ENCODE measurements around the gene KDM2A. TPM values are rescaled to one million over a fixed set of nuclear protein-coding genes. Genes with fewer than 3 reads are reported as not detected.

The KDM2A gene
- total RNA-seq, 2 experiments from 2014 or later, result 90.3 to 93.1 TPM

DNA sequence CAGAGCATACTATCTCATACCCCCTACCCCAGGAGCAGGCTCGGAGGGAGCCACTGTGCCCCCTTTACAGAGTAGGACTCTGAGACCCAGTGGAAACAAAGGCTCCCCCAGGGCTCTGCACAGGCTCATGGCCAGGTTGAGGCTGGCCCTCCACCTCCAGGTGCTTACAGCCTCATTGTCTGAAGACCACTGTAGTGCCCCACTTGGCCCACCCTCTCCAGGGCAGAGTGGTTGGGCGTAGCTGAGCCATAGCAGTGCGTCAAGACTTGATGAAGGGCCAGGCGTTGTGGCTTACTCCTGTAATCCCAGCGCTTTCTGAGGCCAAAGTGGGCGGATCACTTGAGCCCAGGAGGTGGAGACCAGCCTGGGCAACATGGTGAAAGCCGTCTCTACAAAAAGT, 171.7 kb downstream of the KDM2A start:
- Mint-ChIP-seq H3K27ac (peak overlapping the region; percentile 95), H3K9me3 (ENCODE audit: insufficient read depth) (peaks cover 6% of the 10 kb centered on the region), H3K27me3 (ENCODE audit: low read depth) (no peaks in the 10 kb centered on the region), H3K36me3 (ENCODE audit: low read depth) (peaks cover 79% of the 10 kb centered on the region), H3K4me3 (peak overlapping the region; percentile 94), H3K4me1 (ENCODE audit: low read depth) (peaks cover 67% of the 10 kb centered on the region)
- POLR2A ChIA-PET, result interaction anchor here (0.8 to 7.5 kb wide), 4 partner anchors 10 to 23 kb away, joined by 3 to 201 read pairs (median 48); partner anchors contain the start of gene GRK2
- ATAC-seq (no peak), DNase-seq (no peak)
- CTCF ChIA-PET, result interaction anchor here (1.2 to 5.5 kb wide), 3 partner anchors 21 to 29 kb away, joined by 3 to 60 read pairs (median 4); partner anchors contain the start of gene GRK2

GRCh38 chr11:67291481-67292381, 172.7 kb downstream of the KDM2A start:
- no peak overlapping the region for H3K27ac Mint-ChIP-seq
- DNase-seq (no peak), ATAC-seq (no peak)
- ChIA-PET POLR2A (interaction anchor here (0.8 to 7.5 kb wide), 5 partner anchors 9 to 22 kb away, joined by 3 to 201 read pairs (median 4); partner anchors contain the start of genes GRK2 and SSH3), CTCF (interaction anchor here (1.2 to 5.5 kb wide), 4 partner anchors 22 to 30 kb away, joined by 3 to 60 read pairs (median 5); partner anchors contain the start of gene GRK2)
- H3K4me3 Mint-ChIP-seq, result peak overlapping the region; percentile 31
- peaks cover 81% of the 10 kb centered on the region for H3K36me3 Mint-ChIP-seq (ENCODE audit: low read depth)
- no peaks in the 10 kb centered on the region for H3K27me3 Mint-ChIP-seq (ENCODE audit: low read depth)
- H3K9me3 Mint-ChIP-seq (ENCODE audit: insufficient read depth), result peaks cover 14% of the 10 kb centered on the region
- peaks cover 68% of the 10 kb centered on the region for H3K4me1 Mint-ChIP-seq (ENCODE audit: low read depth)

- ATAC-seq (no peak), DNase-seq (no peak)
- H3K36me3 Mint-ChIP-seq (ENCODE audit: low read depth), result peaks cover 78% of the 10 kb centered on the region
- H3K27me3 Mint-ChIP-seq (ENCODE audit: low read depth), result no peaks in the 10 kb centered on the region
- peak overlapping the region; percentile 7 for H3K27ac Mint-ChIP-seq
- POLR2A ChIA-PET, result interaction anchor here (0.7 to 1.5 kb wide), 3 partner anchors 10 to 29 kb away, joined by 3 to 6 read pairs (median 4); partner anchors contain the start of gene SSH3
- H3K9me3 Mint-ChIP-seq (ENCODE audit: insufficient read depth), result peaks cover 18% of the 10 kb centered on the region
- H3K4me1 Mint-ChIP-seq (ENCODE audit: low read depth), result peaks cover 61% of the 10 kb centered on the region
- CTCF ChIA-PET, result interaction anchor here (0.6 to 1.5 kb wide), 5 partner anchors 22 to 90 kb away, joined by 3 to 8 read pairs (median 3); no protein-coding TSS in a partner anchor
- H3K4me3 Mint-ChIP-seq, result peak overlapping the region; percentile 1
Measured at GRCh38 chr11:67292671-67293070, 173.6 kb downstream of the KDM2A start.

DNA sequence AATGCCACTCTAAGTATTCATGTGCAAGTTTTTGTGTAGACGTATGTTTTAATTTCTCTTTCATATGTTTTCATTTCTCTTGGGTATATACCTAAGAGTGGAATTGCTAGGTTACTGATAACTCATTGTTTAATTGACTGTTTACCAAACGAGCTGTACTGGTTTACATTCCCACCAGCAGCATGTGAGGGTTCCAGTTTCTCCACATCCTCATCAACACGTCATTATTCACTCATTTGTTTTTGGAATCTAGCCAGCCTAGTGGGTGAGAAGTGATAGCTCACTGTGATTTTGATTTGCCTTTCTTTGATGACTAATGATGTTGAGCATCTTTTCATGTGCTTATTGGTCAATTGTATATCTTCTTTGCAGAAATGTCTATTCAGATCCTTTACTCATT, 174.0 kb downstream of the KDM2A start:
- peaks cover 18% of the 10 kb centered on the region for H3K9me3 Mint-ChIP-seq (ENCODE audit: insufficient read depth)
- no peak for DNase-seq
- H3K4me1 Mint-ChIP-seq (ENCODE audit: low read depth), result peaks cover 59% of the 10 kb centered on the region
- H3K36me3 Mint-ChIP-seq (ENCODE audit: low read depth), result peaks cover 79% of the 10 kb centered on the region
- H3K4me3 Mint-ChIP-seq, result peak overlapping the region; percentile 1
- ChIA-PET POLR2A (interaction anchor here (0.7 to 1.5 kb wide), 3 partner anchors 10 to 28 kb away, joined by 3 to 6 read pairs (median 4); partner anchors contain the start of gene SSH3), CTCF (interaction anchor here (0.6 to 1.5 kb wide), 7 partner anchors 22 to 108 kb away, joined by 3 to 8 read pairs (median 3); partner anchors contain the start of gene PPP1CA)
- H3K27me3 Mint-ChIP-seq (ENCODE audit: low read depth), result no peaks in the 10 kb centered on the region
- ATAC-seq, result no peak
- no peak overlapping the region for H3K27ac Mint-ChIP-seq

DNA sequence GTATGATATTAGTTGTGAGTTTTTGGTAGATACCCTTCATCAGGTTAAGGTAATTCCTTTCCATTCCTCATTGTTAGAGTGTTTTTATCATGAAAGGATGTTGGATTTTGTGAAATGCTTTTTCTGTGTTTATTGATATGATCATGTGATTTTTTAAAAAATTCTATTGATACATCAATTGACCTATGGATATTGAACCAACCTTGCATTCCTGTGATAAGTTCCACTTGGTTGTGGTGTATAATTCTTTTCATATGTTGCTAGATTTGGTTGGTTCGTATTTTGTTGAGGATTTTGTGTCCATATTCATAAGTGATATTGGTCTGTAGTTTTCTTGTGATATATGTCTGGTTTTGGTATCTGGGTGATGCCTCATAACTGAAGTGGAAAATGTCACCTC, 176.8 kb downstream of the KDM2A start:
- H3K4me3 Mint-ChIP-seq, result no peak overlapping the region
- peaks cover 84% of the 10 kb centered on the region for H3K36me3 Mint-ChIP-seq (ENCODE audit: low read depth)
- ChIA-PET CTCF (interaction anchor here (1.1 kb wide), 1 partner anchor 33 kb away, joined by 6 read pairs; no protein-coding TSS in a partner anchor), POLR2A (interaction anchor here (0.6 kb wide), 1 partner anchor 28 kb away, joined by 3 read pairs; no protein-coding TSS in a partner anchor)
- H3K4me1 Mint-ChIP-seq (ENCODE audit: low read depth), result peaks cover 52% of the 10 kb centered on the region
- no peak overlapping the region for H3K27ac Mint-ChIP-seq
- DNase-seq (no peak), ATAC-seq (no peak)
- peaks cover 18% of the 10 kb centered on the region for H3K9me3 Mint-ChIP-seq (ENCODE audit: insufficient read depth)
- H3K27me3 Mint-ChIP-seq (ENCODE audit: low read depth), result no peaks in the 10 kb centered on the region

DNA sequence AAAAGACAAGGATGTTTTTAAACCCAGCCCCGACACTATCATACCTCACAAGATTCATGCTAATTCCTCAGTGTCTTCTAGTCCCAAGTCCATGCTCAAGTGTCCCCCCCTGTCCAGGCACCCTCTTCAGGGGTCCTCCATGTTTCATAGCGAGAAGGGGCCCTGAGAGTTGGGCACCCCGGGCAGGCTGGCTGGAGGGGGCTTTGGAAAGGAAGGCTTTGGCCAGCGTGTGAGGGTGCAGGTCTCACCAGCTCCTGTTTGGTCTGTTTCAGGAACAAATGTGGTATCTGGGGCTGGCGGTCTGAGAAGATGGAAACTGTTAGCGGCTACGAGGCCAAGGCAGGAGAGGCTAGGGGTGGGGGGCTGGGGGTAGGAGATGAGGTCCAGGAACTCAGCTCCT, 179.7 kb downstream of the KDM2A start:
- Mint-ChIP-seq H3K4me3 (no peak overlapping the region), H3K9me3 (ENCODE audit: insufficient read depth) (peaks cover 18% of the 10 kb centered on the region), H3K27ac (peak overlapping the region; percentile 57), H3K4me1 (ENCODE audit: low read depth) (peaks cover 36% of the 10 kb centered on the region), H3K27me3 (ENCODE audit: low read depth) (no peaks in the 10 kb centered on the region), H3K36me3 (ENCODE audit: low read depth) (peaks cover 68% of the 10 kb centered on the region)
- DNase-seq (no peak), ATAC-seq (no peak)
- CTCF ChIA-PET, result interaction anchor here (0.7 to 1.4 kb wide), 4 partner anchors 46 to 84 kb away, joined by 3 read pairs; no protein-coding TSS in a partner anchor
- POLR2A ChIA-PET, result interaction anchor here (0.6 to 2.0 kb wide), 3 partner anchors 9 to 70 kb away, joined by 3 to 6 read pairs (median 4); partner anchors contain the start of gene ANKRD13D

DNA sequence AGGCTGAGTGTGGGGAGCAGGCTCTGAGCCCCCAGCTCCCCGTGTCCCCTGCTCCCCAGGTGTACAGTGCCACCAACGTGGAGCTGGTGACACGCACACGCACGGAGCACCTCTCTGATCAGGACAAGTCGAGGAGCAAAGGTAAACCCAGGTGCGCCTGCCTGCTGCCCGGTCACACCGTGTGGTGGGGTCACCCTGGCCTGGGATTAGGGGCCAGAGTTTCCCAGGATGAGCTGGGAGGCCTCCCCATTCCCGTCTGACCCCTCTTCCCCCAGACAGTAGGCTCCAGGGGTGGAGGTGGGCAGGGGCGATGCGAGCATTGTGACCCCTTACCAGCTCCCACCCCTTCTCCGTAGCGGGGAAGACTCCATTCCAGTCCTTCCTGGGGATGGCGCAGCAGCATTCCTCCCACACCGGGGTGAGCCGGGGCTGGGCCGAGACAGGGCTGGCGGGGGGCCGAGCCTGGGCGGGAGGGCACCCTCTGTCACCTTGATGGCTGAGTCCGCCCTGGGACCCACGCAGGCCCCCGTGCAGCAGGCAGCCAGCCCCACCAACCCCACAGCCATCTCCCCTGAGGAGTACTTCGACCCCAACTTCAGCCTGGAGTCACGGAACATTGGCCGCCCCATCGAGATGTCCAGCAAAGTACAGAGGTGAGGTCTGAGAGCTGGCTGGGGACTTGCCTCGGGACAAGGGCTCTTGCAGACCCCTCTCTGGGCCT, 180.6 kb downstream of the KDM2A start:
- POLR2A ChIA-PET, result interaction anchor here (1.0 to 1.9 kb wide), 3 partner anchors 24 to 37 kb away, joined by 3 to 5 read pairs (median 4); no protein-coding TSS in a partner anchor
- DNase-seq (no peak), ATAC-seq (no peak)
- H3K9me3 Mint-ChIP-seq (ENCODE audit: insufficient read depth), result peaks cover 15% of the 10 kb centered on the region
- H3K4me3 Mint-ChIP-seq, result no peak overlapping the region
- no peaks in the 10 kb centered on the region for H3K27me3 Mint-ChIP-seq (ENCODE audit: low read depth)
- peaks cover 37% of the 10 kb centered on the region for H3K4me1 Mint-ChIP-seq (ENCODE audit: low read depth)
- H3K36me3 Mint-ChIP-seq (ENCODE audit: low read depth), result peaks cover 60% of the 10 kb centered on the region
- CTCF ChIA-PET, result interaction anchor here (1.4 kb wide), 1 partner anchor 46 kb away, joined by 3 read pairs; no protein-coding TSS in a partner anchor
- no peak overlapping the region for H3K27ac Mint-ChIP-seq

DNA sequence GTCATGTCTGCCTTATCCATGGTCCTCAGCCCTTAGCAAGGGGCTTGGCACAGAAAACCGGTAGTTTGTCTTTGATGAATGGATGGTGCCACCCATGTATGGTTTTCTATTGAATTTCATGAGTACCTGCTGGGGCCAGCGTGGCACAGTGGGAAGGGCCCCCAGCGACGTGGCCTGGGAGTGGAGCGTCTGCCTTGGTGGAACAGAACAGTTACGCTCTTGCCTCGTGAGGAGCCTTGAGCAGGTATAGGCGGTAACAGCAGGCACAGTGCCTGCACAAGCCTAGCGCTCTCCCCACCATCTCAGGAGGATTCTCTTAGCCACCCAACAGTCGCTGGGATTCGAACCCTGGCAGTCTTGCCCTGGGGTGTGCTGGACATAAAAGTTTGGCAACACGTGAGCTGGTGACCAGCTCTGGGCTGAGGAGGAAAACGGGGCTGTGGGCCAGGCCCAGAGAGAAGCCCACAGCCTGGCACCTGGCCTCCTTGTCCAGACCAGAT, 181.2 kb downstream of the KDM2A start:
- ChIA-PET CTCF (no interaction called here), POLR2A (interaction anchor here (0.9 to 2.0 kb wide), 5 partner anchors 9 to 38 kb away, joined by 3 to 5 read pairs (median 4); no protein-coding TSS in a partner anchor)
- no peak overlapping the region for H3K27ac Mint-ChIP-seq

GRCh38 chr11:67300756-67301312, 181.8 kb downstream of the KDM2A start:
- no peaks in the 10 kb centered on the region for H3K27me3 Mint-ChIP-seq (ENCODE audit: low read depth)
- H3K36me3 Mint-ChIP-seq (ENCODE audit: low read depth), result peaks cover 48% of the 10 kb centered on the region
- H3K4me3 Mint-ChIP-seq, result no peak overlapping the region
- ChIA-PET CTCF (no interaction called here), POLR2A (interaction anchor here (0.9 to 2.0 kb wide), 5 partner anchors 10 to 39 kb away, joined by 3 to 5 read pairs (median 4); no protein-coding TSS in a partner anchor)
- ATAC-seq (no peak), DNase-seq (no peak)
- peaks cover 11% of the 10 kb centered on the region for H3K9me3 Mint-ChIP-seq (ENCODE audit: insufficient read depth)
- H3K4me1 Mint-ChIP-seq (ENCODE audit: low read depth), result peaks cover 34% of the 10 kb centered on the region
- no peak overlapping the region for H3K27ac Mint-ChIP-seq

More for the DNA sequence above, 181.2 kb downstream of the KDM2A start:
- Mint-ChIP-seq H3K4me1 (ENCODE audit: low read depth) (peaks cover 36% of the 10 kb centered on the region), H3K4me3 (no peak overlapping the region), H3K9me3 (ENCODE audit: insufficient read depth) (peaks cover 15% of the 10 kb centered on the region), H3K27me3 (ENCODE audit: low read depth) (no peaks in the 10 kb centered on the region), H3K36me3 (ENCODE audit: low read depth) (peaks cover 53% of the 10 kb centered on the region)
- DNase-seq (no peak), ATAC-seq (no peak)

GRCh38 chr11:67301313-67301921, 182.4 kb downstream of the KDM2A start:
- ATAC-seq, result no peak
- H3K36me3 Mint-ChIP-seq (ENCODE audit: low read depth), result peaks cover 45% of the 10 kb centered on the region
- ChIA-PET CTCF (no interaction called here), POLR2A (interaction anchor here (0.9 to 2.0 kb wide), 5 partner anchors 10 to 39 kb away, joined by 3 to 5 read pairs (median 4); partner anchors contain the start of gene ANKRD13D)
- H3K9me3 Mint-ChIP-seq (ENCODE audit: insufficient read depth), result peaks cover 6% of the 10 kb centered on the region
- no peaks in the 10 kb centered on the region for H3K27me3 Mint-ChIP-seq (ENCODE audit: low read depth)
- peaks cover 28% of the 10 kb centered on the region for H3K4me1 Mint-ChIP-seq (ENCODE audit: low read depth)
- no peak overlapping the region for H3K4me3 Mint-ChIP-seq
- H3K27ac Mint-ChIP-seq, result no peak overlapping the region
- DNase-seq, result no peak

Measured in activated CD8-positive, alpha-beta T cell treated with anti-CD3 and anti-CD28 coated beads, Interleukin-2, amount 10 ng/mL, durations not matched to agents 7 days and 5 days (primary cell).